ENCODE results near the gene AMZ1.

The AMZ1 gene

GRCh38 chr7:2759736-2760097, 71.7 kb downstream of the AMZ1 start:
- no peak for TF ChIP-seq CTCF (conservative IDR thresholded peaks at IDR 0.05; ENCODE audit: low read depth)
- H3K27ac ChIP-seq, result peak overlapping the region; percentile 68
- POLR2A ChIA-PET (ENCODE audit: low non-redundant PET), result no interaction called here
- DNase-seq (ENCODE audit: low spot score), result no peak
- CTCF ChIA-PET, result interaction anchor here (0.7 kb wide), 1 partner anchor 20 kb away, joined by 3 read pairs; no protein-coding TSS in a partner anchor

- DNase-seq (ENCODE audit: low spot score), result peak; percentile 13
- ChIA-PET POLR2A (ENCODE audit: low non-redundant PET) (no interaction called here), CTCF (interaction anchor here (0.6 to 0.7 kb wide), 2 partner anchors 17 to 34 kb away, joined by 3 to 4 read pairs; no protein-coding TSS in a partner anchor)
- no peak; the same call in 1 of the 2 replicates for TF ChIP-seq CTCF (conservative IDR thresholded peaks at IDR 0.05; ENCODE audit: low read depth)
- H3K27ac ChIP-seq, result peak overlapping the region; percentile 68
Observed at GRCh38 chr7:2760098-2760889, 72.3 kb downstream of the AMZ1 start.

GRCh38 chr7:2761131-2761624, 73.2 kb downstream of the AMZ1 start:
- TF ChIP-seq CTCF (conservative IDR thresholded peaks at IDR 0.05; ENCODE audit: low read depth), result no peak
- no peak for DNase-seq (ENCODE audit: low spot score)
- CTCF ChIA-PET, result no interaction called here
- POLR2A ChIA-PET (ENCODE audit: low non-redundant PET), result no interaction called here
- peak overlapping the region; percentile 68 for H3K27ac ChIP-seq

GRCh38 chr7:2761801-2762497, 73.9 kb downstream of the AMZ1 start:
- TF ChIP-seq CTCF (conservative IDR thresholded peaks at IDR 0.05; ENCODE audit: low read depth), result no peak
- DNase-seq (ENCODE audit: low spot score), result no peak
- POLR2A ChIA-PET (ENCODE audit: low non-redundant PET), result no interaction called here
- H3K27ac ChIP-seq, result peak overlapping the region; percentile 45
- CTCF ChIA-PET, result interaction anchor here (1.0 kb wide), 1 partner anchor 29 kb away, joined by 4 read pairs; no protein-coding TSS in a partner anchor

- TF ChIP-seq CTCF (conservative IDR thresholded peaks at IDR 0.05; ENCODE audit: low read depth), result no peak
- POLR2A ChIA-PET (ENCODE audit: low non-redundant PET), result no interaction called here
- CTCF ChIA-PET, result no interaction called here
- H3K27ac ChIP-seq, result peak overlapping the region; percentile 45
- DNase-seq (ENCODE audit: low spot score), result no peak
Observed at GRCh38 chr7:2763597-2763996, 75.6 kb downstream of the AMZ1 start.

GRCh38 chr7:2764621-2765020, 76.6 kb downstream of the AMZ1 start:
- TF ChIP-seq CTCF (conservative IDR thresholded peaks at IDR 0.05; ENCODE audit: low read depth), result no peak

More at GRCh38 chr7:2764621-2765020, 76.6 kb downstream of the AMZ1 start:
- peak overlapping the region; percentile 24; the same call in 1 of the 2 replicates for H3K27ac ChIP-seq
- no peak for DNase-seq (ENCODE audit: low spot score)
- ChIA-PET POLR2A (ENCODE audit: low non-redundant PET) (no interaction called here), CTCF (no interaction called here)

All from RWPE1 (cell line).